ENCODE data around the gene ZNF579. TPM values are rescaled to one million over a fixed set of nuclear protein-coding genes. Genes with fewer than 3 reads are reported as not detected.

ZNF579 gene
- total and polyA plus RNA-seq, 9 of the 15 experiments (the other 6 are each of a cell fraction or from before 2014, with no cell fraction given) = 0.06 to 15.9 (median 1.6) TPM

- TF ChIP-seq, protein P1, sequence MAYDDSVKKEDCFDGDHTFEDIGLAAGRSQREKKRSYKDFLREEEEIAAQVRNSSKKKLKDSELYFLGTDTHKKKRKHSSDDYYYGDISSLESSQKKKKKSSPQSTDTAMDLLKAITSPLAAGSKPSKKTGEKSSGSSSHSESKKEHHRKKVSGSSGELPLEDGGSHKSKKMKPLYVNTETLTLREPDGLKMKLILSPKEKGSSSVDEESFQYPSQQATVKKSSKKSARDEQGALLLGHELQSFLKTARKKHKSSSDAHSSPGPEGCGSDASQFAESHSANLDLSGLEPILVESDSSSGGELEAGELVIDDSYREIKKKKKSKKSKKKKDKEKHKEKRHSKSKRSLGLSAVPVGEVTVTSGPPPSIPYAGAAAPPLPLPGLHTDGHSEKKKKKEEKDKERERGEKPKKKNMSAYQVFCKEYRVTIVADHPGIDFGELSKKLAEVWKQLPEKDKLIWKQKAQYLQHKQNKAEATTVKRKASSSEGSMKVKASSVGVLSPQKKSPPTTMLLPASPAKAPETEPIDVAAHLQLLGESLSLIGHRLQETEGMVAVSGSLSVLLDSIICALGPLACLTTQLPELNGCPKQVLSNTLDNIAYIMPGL (CRISPR knock-in tag; IDR thresholded peaks at IDR 0.05) = no peak
- TF ChIP-seq YY1 (IDR thresholded peaks at IDR 0.05; ENCODE audit: borderline replicate concordance in 1 of 3, control insufficient read depth in 1 of 3, extremely low read depth in 1 of 3, insufficient read depth in 3 of 3, insufficient read length in 1 of 3, insufficient replicate concordance in 2 of 3, low read depth in 1 of 3, low read length in 2 of 3) = peak in 2 of 3 experiments; percentile 22 to 38
- TF ChIP-seq ZMIZ1 (IDR thresholded peaks at IDR 0.05; ENCODE audit: low read depth in 2 of 2, low read length in 2 of 2) = no peak
- no peak for TF ChIP-seq ZNF75A (CRISPR knock-in tag; IDR thresholded peaks at IDR 0.05)
- TF ChIP-seq KAT7 (CRISPR knock-in tag; IDR thresholded peaks at IDR 0.05; ENCODE audit: borderline replicate concordance) = no peak
- no peak for TF ChIP-seq BRD4 (IDR thresholded peaks at IDR 0.05)
- TF ChIP-seq MXI1 (IDR thresholded peaks at IDR 0.05; ENCODE audit: low read depth, low read length) = no peak
- TF ChIP-seq, protein P2, sequence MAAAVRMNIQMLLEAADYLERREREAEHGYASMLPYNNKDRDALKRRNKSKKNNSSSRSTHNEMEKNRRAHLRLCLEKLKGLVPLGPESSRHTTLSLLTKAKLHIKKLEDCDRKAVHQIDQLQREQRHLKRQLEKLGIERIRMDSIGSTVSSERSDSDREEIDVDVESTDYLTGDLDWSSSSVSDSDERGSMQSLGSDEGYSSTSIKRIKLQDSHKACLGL (CRISPR knock-in tag; IDR thresholded peaks at IDR 0.05; ENCODE audit: borderline replicate concordance, poor library complexity, severe bottlenecking) = no peak
- TF ChIP-seq, protein P3, sequence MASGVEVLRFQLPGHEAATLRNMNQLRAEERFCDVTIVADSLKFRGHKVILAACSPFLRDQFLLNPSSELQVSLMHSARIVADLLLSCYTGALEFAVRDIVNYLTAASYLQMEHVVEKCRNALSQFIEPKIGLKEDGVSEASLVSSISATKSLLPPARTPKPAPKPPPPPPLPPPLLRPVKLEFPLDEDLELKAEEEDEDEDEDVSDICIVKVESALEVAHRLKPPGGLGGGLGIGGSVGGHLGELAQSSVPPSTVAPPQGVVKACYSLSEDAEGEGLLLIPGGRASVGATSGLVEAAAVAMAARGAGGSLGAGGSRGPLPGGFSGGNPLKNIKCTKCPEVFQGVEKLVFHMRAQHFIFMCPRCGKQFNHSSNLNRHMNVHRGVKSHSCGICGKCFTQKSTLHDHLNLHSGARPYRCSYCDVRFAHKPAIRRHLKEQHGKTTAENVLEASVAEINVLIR (CRISPR knock-in tag; IDR thresholded peaks at IDR 0.05) = no peak
- no peak for TF ChIP-seq ZNF609 (CRISPR knock-in tag; IDR thresholded peaks at IDR 0.05; ENCODE audit: borderline replicate concordance)
- TF ChIP-seq ZFP30 (CRISPR knock-in tag; IDR thresholded peaks at IDR 0.05; ENCODE audit: borderline replicate concordance) = no peak
Observed at GRCh38 chr19:55605637-55606470, 25.2 kb upstream of the ZNF579 start, which contains the start of gene ZNF865 (continued).

Measured in K562 (cell line).